HG03565 (cell line): ENCODE measurements around the gene GUCY2C.

ENCODE experiments used
- ATAC-seq: cut with Tn5 transposase; IDR thresholded peaks from one replicate; pipeline ENCODE4 v1.9.1; 2021; ENCODE audit warnings: mild to moderate bottlenecking, moderate library complexity; ENCODE audit not compliant: unreplicated experiment

The GUCY2C gene

GRCh38 chr12:14629832-14630710 is 66.3 kb downstream of the GUCY2C start:
- peak; percentile 94 for ATAC-seq

- no peak for ATAC-seq
Measured at GRCh38 chr12:14628771-14629170, 67.6 kb downstream of the GUCY2C start.

- peak; percentile 91 for ATAC-seq
Measured at GRCh38 chr12:14621826-14622225, 74.6 kb downstream of the GUCY2C start.

- peak; percentile 30 for ATAC-seq
Measured at GRCh38 chr12:14619741-14620501, 76.5 kb downstream of the GUCY2C start.

- no peak for ATAC-seq
Measured at GRCh38 chr12:14618983-14619382, 77.4 kb downstream of the GUCY2C start.

GRCh38 chr12:14614704-14615121 is 81.7 kb downstream of the GUCY2C start:
- ATAC-seq, result peak; percentile 43

- peak; percentile 95 for ATAC-seq
Measured at GRCh38 chr12:14613718-14614117, 82.7 kb downstream of the GUCY2C start.

- no peak for ATAC-seq
Measured at GRCh38 chr12:14612898-14613445, 83.4 kb downstream of the GUCY2C start.

- no peak for ATAC-seq
Measured at GRCh38 chr12:14612250-14612649, 84.1 kb downstream of the GUCY2C start.

GRCh38 chr12:14611640-14612203 is 84.7 kb downstream of the GUCY2C start:
- no peak for ATAC-seq

GRCh38 chr12:14607568-14607967 is 88.8 kb downstream of the GUCY2C start:
- ATAC-seq, result no peak

GRCh38 chr12:14605401-14605989 is 90.9 kb downstream of the GUCY2C start:
- no peak for ATAC-seq

GRCh38 chr12:14601692-14602478 is 94.5 kb downstream of the GUCY2C start:
- ATAC-seq, result no peak

- no peak for ATAC-seq
Measured at GRCh38 chr12:14597480-14597879, 98.9 kb downstream of the GUCY2C start.

GRCh38 chr12:14591719-14592118 is 104.7 kb downstream of the GUCY2C start:
- no peak for ATAC-seq

- ATAC-seq, result no peak
Measured at GRCh38 chr12:14589169-14590004, 107.0 kb downstream of the GUCY2C start.

GRCh38 chr12:14588571-14588970 is 107.8 kb downstream of the GUCY2C start:
- no peak for ATAC-seq

GRCh38 chr12:14578646-14579045 is 117.8 kb downstream of the GUCY2C start:
- no peak for ATAC-seq

GRCh38 chr12:14577344-14577743 is 119.1 kb downstream of the GUCY2C start:
- ATAC-seq, result peak; percentile 88
